HG03432 (cell line): ENCODE data around the gene TRPM5.
"Not testable (repeated sequence)": the region's sequence is repeated elsewhere in the genome, so short reads cannot be mapped to it uniquely, and the experiment has no call there.

Experiments used
- ATAC-seq: cut with Tn5 transposase; IDR thresholded peaks from one replicate; pipeline ENCODE4 v1.9.1; 2021; ENCODE audit warnings: mild to moderate bottlenecking, moderate library complexity; ENCODE audit not compliant: unreplicated experiment

TRPM5 gene

GRCh38 chr11:2443881-2444820, at the start of gene TRPM5:
Gene TRPM5 (minus strand): TSS chr11:2444514. CDS start chr11:2423036, 21,478 bp downstream.
- no peak for ATAC-seq

- ATAC-seq: no peak
Observed at GRCh38 chr11:2489083-2489482, 44.8 kb upstream of the TRPM5 start.

- ATAC-seq: no peak
Observed at GRCh38 chr11:2488004-2488403, 43.7 kb upstream of the TRPM5 start.

- no peak for ATAC-seq
Observed at GRCh38 chr11:2484576-2485125, 40.3 kb upstream of the TRPM5 start.

GRCh38 chr11:2483426-2483825, 39.1 kb upstream of the TRPM5 start:
- no peak for ATAC-seq

- ATAC-seq: no peak
Observed at GRCh38 chr11:2482745-2483144, 38.4 kb upstream of the TRPM5 start.

GRCh38 chr11:2482204-2482603, 37.9 kb upstream of the TRPM5 start:
- no peak for ATAC-seq

GRCh38 chr11:2481253-2481652, 36.9 kb upstream of the TRPM5 start:
- ATAC-seq: no peak

- ATAC-seq: no peak
Observed at GRCh38 chr11:2480874-2481220, 36.5 kb upstream of the TRPM5 start.

GRCh38 chr11:2480067-2480873, 36.0 kb upstream of the TRPM5 start:
- not testable (repeated sequence) for ATAC-seq

- ATAC-seq: no peak
Observed at GRCh38 chr11:2477936-2478335, 33.6 kb upstream of the TRPM5 start.

GRCh38 chr11:2477254-2477653, 32.9 kb upstream of the TRPM5 start:
- ATAC-seq: no peak

- no peak for ATAC-seq
Observed at GRCh38 chr11:2475136-2475918, 31.0 kb upstream of the TRPM5 start.

- ATAC-seq: no peak
Observed at GRCh38 chr11:2474059-2474901, 30.0 kb upstream of the TRPM5 start.

- no peak for ATAC-seq
Observed at GRCh38 chr11:2473361-2474058, 29.2 kb upstream of the TRPM5 start.

- ATAC-seq: no peak
Observed at GRCh38 chr11:2472428-2473186, 28.3 kb upstream of the TRPM5 start.

- no peak for ATAC-seq
Observed at GRCh38 chr11:2471804-2472096, 27.4 kb upstream of the TRPM5 start.

GRCh38 chr11:2471048-2471803, 26.9 kb upstream of the TRPM5 start:
- no peak for ATAC-seq
